GM12875 (cell line): Measurements from ENCODE around the gene KRT79.

Experiments
- H3K4me3 ChIP-seq: one replicate; pipeline ENCODE4 v1.5.1; 2011; ENCODE audit warnings: low read depth, low read length, control low read depth
- TF ChIP-seq, protein P1 (sequence below): IDR thresholded peaks from 2 replicates; pipeline ENCODE4 v1.5.1; 2011; ENCODE audit warnings: low read depth, mild to moderate bottlenecking, control low read depth, inconsistent platforms, low read length, moderate library complexity, borderline replicate concordance; ENCODE audit not compliant: insufficient read depth

KRT79 gene

DNA sequence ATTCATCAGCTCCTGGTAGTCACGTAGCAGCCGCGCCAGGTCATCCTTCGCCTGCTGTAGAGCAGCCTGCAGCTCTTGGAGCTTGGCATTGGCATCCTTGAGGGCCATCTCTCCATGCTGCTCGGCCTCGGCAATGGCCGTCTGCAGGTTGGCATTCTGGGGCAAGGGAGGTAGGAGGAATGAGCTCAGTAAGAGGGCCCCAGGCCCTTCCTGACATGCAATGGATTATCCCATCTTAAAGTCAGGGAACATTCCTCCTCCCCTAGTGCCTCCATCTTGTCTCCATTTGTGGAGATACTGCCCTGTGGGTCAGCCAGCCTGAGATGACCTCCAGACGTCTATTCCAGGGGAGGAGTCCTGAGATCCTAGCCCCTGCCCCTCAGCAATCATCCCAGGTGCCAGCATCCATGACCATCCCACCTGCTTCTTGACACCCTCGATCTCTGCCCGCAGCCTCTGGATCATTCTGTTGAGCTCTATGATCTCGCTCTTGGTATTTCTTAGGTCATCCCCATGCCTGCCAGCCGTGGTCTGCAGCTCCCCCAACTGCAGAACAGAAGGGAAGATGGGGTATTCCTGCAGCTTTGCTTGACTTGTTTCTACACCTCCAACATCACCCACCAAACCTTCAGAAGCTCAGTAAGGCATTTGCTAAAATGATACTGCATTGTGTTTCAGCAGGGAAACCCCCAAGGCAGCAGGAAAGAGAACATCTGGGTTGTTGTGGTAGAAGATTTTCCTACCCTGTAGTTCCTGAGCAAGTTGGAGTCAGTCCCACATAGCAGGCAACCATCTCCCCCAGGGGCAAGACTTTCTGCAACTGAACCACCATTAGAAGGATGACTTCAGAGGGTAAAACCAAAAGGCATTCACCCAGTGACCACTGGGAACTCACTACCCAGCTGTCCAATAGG, 42.6 kb downstream of the KRT79 start:
- H3K4me3 ChIP-seq: no peak overlapping the region
- TF ChIP-seq, protein P1, sequence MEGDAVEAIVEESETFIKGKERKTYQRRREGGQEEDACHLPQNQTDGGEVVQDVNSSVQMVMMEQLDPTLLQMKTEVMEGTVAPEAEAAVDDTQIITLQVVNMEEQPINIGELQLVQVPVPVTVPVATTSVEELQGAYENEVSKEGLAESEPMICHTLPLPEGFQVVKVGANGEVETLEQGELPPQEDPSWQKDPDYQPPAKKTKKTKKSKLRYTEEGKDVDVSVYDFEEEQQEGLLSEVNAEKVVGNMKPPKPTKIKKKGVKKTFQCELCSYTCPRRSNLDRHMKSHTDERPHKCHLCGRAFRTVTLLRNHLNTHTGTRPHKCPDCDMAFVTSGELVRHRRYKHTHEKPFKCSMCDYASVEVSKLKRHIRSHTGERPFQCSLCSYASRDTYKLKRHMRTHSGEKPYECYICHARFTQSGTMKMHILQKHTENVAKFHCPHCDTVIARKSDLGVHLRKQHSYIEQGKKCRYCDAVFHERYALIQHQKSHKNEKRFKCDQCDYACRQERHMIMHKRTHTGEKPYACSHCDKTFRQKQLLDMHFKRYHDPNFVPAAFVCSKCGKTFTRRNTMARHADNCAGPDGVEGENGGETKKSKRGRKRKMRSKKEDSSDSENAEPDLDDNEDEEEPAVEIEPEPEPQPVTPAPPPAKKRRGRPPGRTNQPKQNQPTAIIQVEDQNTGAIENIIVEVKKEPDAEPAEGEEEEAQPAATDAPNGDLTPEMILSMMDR: no peak

DNA sequence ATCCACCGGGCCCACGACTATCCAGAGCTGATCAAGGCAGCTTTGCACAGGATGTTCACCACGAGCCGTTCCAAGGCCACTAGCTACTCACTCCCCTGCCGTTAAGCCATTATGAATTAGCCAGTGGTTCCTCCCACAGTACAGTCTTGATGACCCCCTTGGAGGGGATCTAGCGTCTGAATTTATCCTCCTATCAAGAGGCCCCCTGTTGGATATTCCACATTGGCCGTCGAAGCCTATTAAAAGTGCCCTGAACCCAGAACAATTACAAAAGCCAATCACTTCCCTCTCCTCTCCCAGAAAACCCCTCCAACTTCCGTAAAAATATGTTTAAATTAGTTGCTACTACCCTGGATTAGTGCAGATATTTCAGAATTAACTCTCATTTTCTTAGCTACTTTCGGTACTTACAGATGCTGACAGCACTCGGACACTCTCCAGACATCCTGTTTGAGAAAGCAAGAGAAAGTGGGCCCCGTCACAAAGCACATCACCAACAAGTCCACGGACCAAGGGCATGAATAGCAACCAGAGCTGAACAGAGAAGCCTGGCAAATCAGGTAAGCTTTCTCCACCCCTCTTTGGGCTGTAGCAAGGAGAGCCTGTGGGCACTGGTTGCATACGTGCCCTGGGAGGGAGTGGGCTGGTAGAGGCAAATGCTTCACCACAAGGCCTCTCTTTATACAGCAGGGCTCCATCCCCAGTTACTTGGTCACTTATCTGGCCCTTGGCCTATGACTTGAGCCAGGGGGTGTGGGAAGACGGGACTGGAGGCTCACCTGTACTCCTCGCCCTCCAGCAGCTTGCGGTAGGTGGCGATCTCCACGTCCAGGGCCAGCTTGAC, 43.5 kb downstream of the KRT79 start:
- H3K4me3 ChIP-seq: no peak overlapping the region
- TF ChIP-seq, protein P1: no peak

DNA sequence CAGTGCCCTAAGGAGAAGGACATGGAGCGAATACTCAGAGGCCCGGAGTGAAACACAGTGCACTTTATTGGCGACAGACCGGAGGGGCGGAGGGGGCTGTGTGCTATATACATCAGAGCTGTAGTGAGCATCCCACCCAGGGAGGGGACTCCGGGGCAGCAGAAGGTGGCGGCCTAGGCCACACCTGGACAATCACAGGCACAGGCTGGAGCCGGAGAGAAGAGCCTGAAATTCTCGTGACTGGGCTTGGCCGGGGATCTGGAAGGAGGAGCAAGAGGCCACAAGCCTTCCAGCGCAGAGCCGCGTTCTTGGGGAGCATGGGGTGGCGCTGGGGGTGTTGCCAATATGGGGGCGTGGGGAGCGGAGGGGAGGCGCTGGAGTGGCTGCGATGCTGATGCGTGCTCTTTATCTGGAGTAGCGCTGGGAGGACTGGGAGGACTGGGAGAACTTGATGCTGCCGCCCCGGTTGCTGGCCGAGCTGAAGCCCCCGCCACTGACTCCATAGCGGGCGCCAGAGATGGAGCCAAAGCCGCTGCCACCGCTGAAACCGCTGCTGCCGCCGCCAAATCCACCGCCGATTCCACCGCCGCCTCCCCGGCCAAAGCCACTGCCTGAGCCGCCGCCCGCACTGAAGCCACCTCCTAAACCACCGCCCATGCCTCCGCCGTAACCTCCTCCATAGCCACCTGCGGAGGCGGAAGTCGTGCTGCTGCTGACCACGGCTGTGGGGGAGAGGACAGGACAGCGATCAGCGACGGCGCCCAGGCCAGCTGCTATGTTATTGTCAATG, 44.3 kb downstream of the KRT79 start:
- H3K4me3 ChIP-seq: no peak overlapping the region
- TF ChIP-seq, protein P1: no peak

DNA sequence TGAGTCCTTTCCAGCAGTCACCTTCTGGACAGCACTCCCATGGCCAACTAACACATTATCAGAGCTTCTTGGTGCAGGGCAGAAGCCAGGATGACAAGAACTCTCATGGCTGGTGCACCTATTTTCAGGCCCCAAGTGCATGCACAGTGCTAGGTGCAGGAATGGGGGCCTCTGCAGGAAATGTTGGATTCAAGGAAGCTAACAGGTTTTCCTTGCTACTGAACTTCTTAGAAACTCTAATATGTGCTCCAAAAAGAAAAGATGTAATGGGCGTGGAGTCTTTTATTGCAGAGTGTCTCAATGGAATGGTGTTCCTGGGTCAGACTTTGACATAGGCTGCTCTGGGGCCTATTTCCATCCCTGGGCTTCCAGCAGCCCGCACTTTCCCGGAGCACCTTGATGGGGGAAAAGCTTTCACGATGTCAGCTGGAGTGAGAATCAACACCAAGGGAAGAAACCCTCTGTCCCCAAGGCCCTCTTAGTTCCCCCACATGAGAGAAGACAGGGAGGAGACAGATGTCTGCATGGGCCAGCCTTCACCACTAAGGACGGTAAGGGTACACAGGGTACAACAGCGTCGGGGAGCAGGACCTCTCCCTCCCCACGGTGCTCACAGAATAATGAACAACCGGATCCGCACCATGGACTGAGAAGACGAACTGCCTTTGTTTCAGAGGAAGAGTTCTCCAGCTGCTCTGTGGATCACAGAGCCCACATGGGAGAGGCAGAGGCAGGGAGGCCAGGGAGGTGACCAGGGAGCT, 45.1 kb downstream of the KRT79 start:
- TF ChIP-seq, protein P1: no peak
- H3K4me3 ChIP-seq: no peak overlapping the region

DNA sequence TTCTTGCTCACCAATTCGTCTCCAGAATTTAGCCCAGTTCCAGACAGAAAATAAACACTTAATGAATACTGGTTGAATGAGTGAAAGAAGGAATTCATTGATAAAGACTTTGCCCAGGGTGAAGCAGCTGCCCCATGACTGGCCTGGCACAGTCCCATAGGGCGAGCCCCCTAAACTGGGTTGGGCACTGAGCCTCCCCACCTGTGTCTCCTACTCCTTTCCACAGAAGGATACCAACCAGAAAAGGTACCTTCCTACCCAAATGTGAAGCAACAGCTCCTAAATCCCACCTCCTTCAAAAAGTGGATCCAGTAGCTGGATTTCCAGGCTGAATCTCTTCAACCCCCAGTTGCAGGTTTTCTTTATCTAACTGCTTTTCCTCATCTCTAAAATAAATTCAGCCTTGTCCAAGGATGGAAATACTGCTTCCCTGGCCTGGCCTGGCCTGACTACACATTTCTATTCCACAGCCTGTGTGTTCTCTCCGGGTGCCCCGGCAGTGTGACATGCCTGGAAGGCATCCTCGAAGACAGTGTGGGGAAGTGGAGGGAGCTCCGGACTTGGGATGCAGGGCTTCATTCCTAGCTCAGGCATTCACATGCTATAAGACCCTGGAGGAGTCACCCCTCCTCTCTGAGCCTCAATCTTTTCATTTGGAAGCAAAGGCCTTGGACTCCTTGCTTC, 45.8 kb downstream of the KRT79 start:
- H3K4me3 ChIP-seq: no peak overlapping the region
- TF ChIP-seq, protein P1: no peak
